Caco-2 (cell line): ENCODE measurements around the gene BCAM. TPM values are rescaled to one million over a fixed set of nuclear protein-coding genes. Genes with fewer than 3 reads are reported as not detected.
A peak's percentile ranks its signal among the peaks of the same experiment; 100 is the strongest.

Experiments used
- BruUV-seq: library from RNA; stranded (reverse); fragments of 400-500 nt; replicated peaks from 2 replicates; lab custom pipeline; 2021; lab: Mats Ljungman, UMichigan
- CTCF ChIA-PET: fragments of 300-600 bp; sonication (Branson Sonifier 250); formaldehyde crosslinking; loops from one replicate; lab custom pipeline; 2022; ENCODE audit warnings: antibody characterized with exemption; lab: Charles Lee
- POLR2A ChIA-PET: fragments of 300-600 bp; sonication (Branson Sonifier 250); formaldehyde crosslinking; loops from one replicate; lab custom pipeline; 2022; ENCODE audit warnings: antibody characterized with exemption; lab: Charles Lee
- DNase-seq, 2 experiments: peaks; one replicate each; pipeline versions ENCODE4 v3.0.0 to v3.0.0-alpha.2; 2020 to 2022
- H3K27me3 ChIP-seq: replicated peaks from 2 replicates; pipeline ENCODE4 v1.6.0; 2011; ENCODE audit warnings: low read length; ENCODE audit not compliant: control insufficient read depth, insufficient read depth
- H3K36me3 ChIP-seq: 2 replicates; pipeline ENCODE4 v1.5.1; 2011; ENCODE audit warnings: low read length; ENCODE audit not compliant: control insufficient read depth, insufficient read depth
- H3K4me1 ChIP-seq: fragments of 250-450 bp; sonication (Bioruptor Pico); 2 replicates; pipeline ENCODE4 v1.5.1; 2020; ENCODE audit warnings: mild to moderate bottlenecking
- H3K4me3 ChIP-seq: 2 replicates; pipeline ENCODE4 v1.5.1; 2011; ENCODE audit warnings: low read depth, mild to moderate bottlenecking, control low read depth, low read length
- H3K9me3 ChIP-seq: fragments of 250-450 bp; sonication (Bioruptor Pico); 2 replicates; pipeline ENCODE4 v1.5.1; 2020; ENCODE audit warnings: mild to moderate bottlenecking, moderate library complexity
- H3K27ac Mint-ChIP-seq: one replicate; pipeline ENCODE4 v1.8.0; 2022; ENCODE audit warnings: mixed read lengths; ENCODE audit not compliant: unreplicated experiment
- H3K27me3 Mint-ChIP-seq: one replicate; pipeline ENCODE4 v1.8.0; 2022; ENCODE audit warnings: mixed read lengths; ENCODE audit not compliant: insufficient read depth, unreplicated experiment
- H3K36me3 Mint-ChIP-seq: one replicate; pipeline ENCODE4 v1.8.0; 2022; ENCODE audit warnings: mild to moderate bottlenecking, mixed read lengths; ENCODE audit not compliant: insufficient read depth, unreplicated experiment
- H3K4me1 Mint-ChIP-seq: one replicate; pipeline ENCODE4 v1.8.0; 2022; ENCODE audit warnings: low read depth, mixed read lengths; ENCODE audit not compliant: unreplicated experiment
- H3K4me3 Mint-ChIP-seq: one replicate; pipeline ENCODE4 v1.8.0; 2022; ENCODE audit warnings: mild to moderate bottlenecking, moderate library complexity, mixed read lengths; ENCODE audit not compliant: unreplicated experiment
- H3K9me3 Mint-ChIP-seq: one replicate; pipeline ENCODE4 v1.8.0; 2022; ENCODE audit warnings: mixed read lengths; ENCODE audit not compliant: unreplicated experiment
- CTCF ChIP-seq, 2 experiments: fragments of 200-600 bp in 1 of 2; IDR thresholded peaks; 1 replicate in 1 of 2; 2 replicates in 1 of 2; pipeline versions ENCODE4 v1.5.1 to v1.8.0; 2011 to 2022; ENCODE audit warnings: antibody characterized with exemption in 1 of 2, control low read depth in 1 of 2, inconsistent platforms in 1 of 2, low read depth in 1 of 2, low read length in 1 of 2, mild to moderate bottlenecking in 1 of 2, moderate library complexity in 1 of 2; ENCODE audit not compliant: insufficient read depth in 1 of 2, severe bottlenecking in 1 of 2, unreplicated experiment in 1 of 2
- intact Hi-C: fragments of 100-400 bp; cut with micrococcal nuclease; formaldehyde crosslinking; loops from one replicate; pipeline ENCODE4 v1.10.0; 2022; ENCODE audit not compliant: unreplicated experiment
- total RNA-seq: library from RNA; stranded (reverse); gene quantifications from 2 replicates; pipeline ENCODE4 v1.2.3, GENCODE V29; 2022

BCAM gene
- total RNA-seq, 1 experiment from 2014 or later, result 244 TPM

GRCh38 chr19:44845286-44845611, 36.3 kb downstream of the BCAM start:
- H3K4me1 ChIP-seq, result peaks cover 30% of the 10 kb centered on the region
- no peaks in the 10 kb centered on the region for H3K27me3 ChIP-seq
- ChIA-PET POLR2A (interaction anchor here (0.6 to 1.9 kb wide), 16 partner anchors 25 to 732 kb away, joined by 3 to 30 read pairs (median 6); partner anchors contain the start of genes BCAM, CBLC and ZNF225), CTCF (interaction anchor here (0.6 to 1.4 kb wide), 18 partner anchors 13 to 274 kb away, joined by 3 to 53 read pairs (median 6); partner anchors contain the start of genes BCAM, CBLC and RELB)
- Mint-ChIP-seq H3K27me3 (no peaks in the 10 kb centered on the region), H3K4me1 (peaks cover 32% of the 10 kb centered on the region), H3K36me3 (peaks cover 36% of the 10 kb centered on the region), H3K9me3 (no peaks in the 10 kb centered on the region), H3K4me3 (peak overlapping the region; percentile 76), H3K27ac (peak overlapping the region; percentile 98)
- BruUV-seq, result TSS peak; percentile 2
- H3K9me3 ChIP-seq, result no peaks in the 10 kb centered on the region
- H3K36me3 ChIP-seq, result 0 out of 2 replicates have a peak, but pooled peaks cover 1% of the 10 kb centered on the region
- no peak for DNase-seq
- H3K4me3 ChIP-seq, result peak overlapping the region; percentile 76
- intact Hi-C loops, result loop anchor here (1.0 to 10.0 kb wide), 5 partner anchors 61 to 150 kb away; partner anchors contain the start of genes CBLC and CEACAM16
- TF ChIP-seq CTCF (IDR thresholded peaks at IDR 0.05; ENCODE audit: insufficient read depth in 1 of 2, low read depth in 1 of 2, low read length in 1 of 2, severe bottlenecking in 1 of 2, unreplicated experiment in 1 of 2), result no peak

- DNase-seq, result peak; percentile 100
- TF ChIP-seq CTCF (IDR thresholded peaks at IDR 0.05; ENCODE audit: insufficient read depth in 1 of 2, low read depth in 1 of 2, low read length in 1 of 2, severe bottlenecking in 1 of 2, unreplicated experiment in 1 of 2), result peak; percentile 73 to 76
- H3K27ac Mint-ChIP-seq, result peak within 1 kb of the TSS; percentile 98
- H3K9me3 ChIP-seq, result no peaks in the 10 kb centered on the region
- H3K4me1 Mint-ChIP-seq, result peaks cover 34% of the 10 kb centered on the region
- ChIA-PET CTCF (interaction anchor here (0.5 to 1.4 kb wide), 29 partner anchors 8 to 275 kb away, joined by 3 to 53 read pairs (median 5); partner anchors contain the start of genes BCAM, CBLC, RELB and TOMM40), POLR2A (interaction anchor here (0.6 to 1.9 kb wide), 27 partner anchors 11 to 872 kb away, joined by 3 to 30 read pairs (median 5); partner anchors contain the start of genes BCAM, CBLC, TOMM40 and ZNF225)
- H3K27me3 ChIP-seq, result no peaks in the 10 kb centered on the region
- H3K4me3 Mint-ChIP-seq, result peak within 1 kb of the TSS; percentile 76
- H3K36me3 Mint-ChIP-seq, result peaks cover 42% of the 10 kb centered on the region
- H3K4me3 ChIP-seq, result peak within 1 kb of the TSS; percentile 76
- no peaks in the 10 kb centered on the region for H3K9me3 Mint-ChIP-seq
- H3K4me1 ChIP-seq, result peaks cover 35% of the 10 kb centered on the region
- H3K36me3 ChIP-seq, result 0 out of 2 replicates have a peak, but pooled peaks cover 1% of the 10 kb centered on the region
- BruUV-seq, result no TSS peak
- intact Hi-C loops, result loop anchor here (1.0 to 10.0 kb wide), 6 partner anchors 44 to 151 kb away; partner anchors contain the start of genes CBLC and CEACAM16
- H3K27me3 Mint-ChIP-seq, result no peaks in the 10 kb centered on the region
Observed at GRCh38 chr19:44845612-44846454, 36.9 kb downstream of the BCAM start, which contains the start of gene NECTIN2. Gene NECTIN2, plus strand, starts transcription at chr19:44846297. Its CDS starts 229 bp downstream, at chr19:44846526.
